Spinal cord (tissue), 10 donors: Measurements from ENCODE around the gene MEIS1. TPM values are rescaled to one million over a fixed set of nuclear protein-coding genes. Genes with fewer than 3 reads are reported as not detected.

Experiments
- DNase-seq, 6 donors: peaks; one replicate each; pipeline versions ENCODE4 v3.0.0 to v3.0.0-alpha.2; 2013 to 2015; ENCODE audit warnings: low spot score in 6 of 6, low read depth in 4 of 6
- H3K27ac ChIP-seq: one replicate; pipeline ENCODE4 v1.5.1; 2013; ENCODE audit warnings: low read depth, low read length, control low read depth
- H3K27me3 ChIP-seq: one replicate; pipeline ENCODE4 v1.6.1; 2013; ENCODE audit warnings: low read length; ENCODE audit not compliant: control insufficient read depth, insufficient read depth
- H3K36me3 ChIP-seq: one replicate; pipeline ENCODE4 v1.6.1; 2013; ENCODE audit warnings: low read length; ENCODE audit not compliant: control insufficient read depth, insufficient read depth
- H3K4me1 ChIP-seq: one replicate; pipeline ENCODE4 v1.6.1; 2013; ENCODE audit warnings: low read length; ENCODE audit not compliant: control insufficient read depth, insufficient read depth
- H3K4me3 ChIP-seq: one replicate; pipeline ENCODE4 v1.5.1; 2013; ENCODE audit warnings: low read depth, low read length, control low read depth
- H3K9me3 ChIP-seq: one replicate; pipeline ENCODE4 v1.6.1; 2013; ENCODE audit warnings: low read length; ENCODE audit not compliant: control insufficient read depth, insufficient read depth
- WGBS: methylation state at CpG from one replicate; pipeline ENCODE4 v1.1.5; 2013; ENCODE audit warnings: missing lambda C conversion rate; ENCODE audit not compliant: insufficient coverage; 5-methylcytosine and 5-hydroxymethylcytosine counted together
- polyA plus RNA-seq, 2 donors: library from polyadenylated mRNA; unstranded; fragments of 120-200 nt; gene quantifications; one replicate each; pipeline ENCODE4 v1.2.1, GENCODE V29; 2013; ENCODE audit not compliant: insufficient read length in 2 of 2
- total RNA-seq, 2 donors: library from RNA; depleted of rRNA in 1 of 2; stranded (reverse); fragments of 120-200 nt in 1 of 2; fragments of >200 nt in 1 of 2; gene quantifications; one replicate each; pipeline versions ENCODE4 v1.2.3 to v1.2.4, GENCODE V29; 2013 to 2014
- donor health status: healthy.

Gene MEIS1
- total and polyA plus RNA-seq, 4 donors = 50.9 to 118 (median 82.0) TPM

GRCh38 chr2:66519264-66519843, 84.4 kb downstream of the MEIS1 start:
- H3K27me3 ChIP-seq = no peaks in the 10 kb centered on the region
- no peaks in the 10 kb centered on the region for H3K36me3 ChIP-seq
- no peak overlapping the region for H3K4me3 ChIP-seq
- no peak for DNase-seq
- H3K4me1 ChIP-seq = peaks cover 2% of the 10 kb centered on the region
- 100% methylated on average over 2 of the region's 6 CpGs for WGBS
- H3K9me3 ChIP-seq = no peaks in the 10 kb centered on the region
- no peak overlapping the region for H3K27ac ChIP-seq

GRCh38 chr2:66521291-66521922, 86.5 kb downstream of the MEIS1 start:
- H3K36me3 ChIP-seq = no peaks in the 10 kb centered on the region

GRCh38 chr2:66522611-66523376, 87.9 kb downstream of the MEIS1 start:
- Histone ChIP-seq H3K27ac (no peak overlapping the region), H3K4me1 (peaks cover 15% of the 10 kb centered on the region)

More at GRCh38 chr2:66521291-66521922, 86.5 kb downstream of the MEIS1 start:
- Histone ChIP-seq H3K9me3 (no peaks in the 10 kb centered on the region), H3K4me3 (no peak overlapping the region), H3K27me3 (no peaks in the 10 kb centered on the region), H3K27ac (no peak overlapping the region), H3K4me1 (peaks cover 15% of the 10 kb centered on the region)
- peak in 1 of 6 donors; percentile 75 for DNase-seq
- no CpG with 5 or more reads among the region's 7 CpGs for WGBS

GRCh38 chr2:66523377-66523969, 88.5 kb downstream of the MEIS1 start:
- DNase-seq = peak in 1 of 6 donors; percentile 82
- no peaks in the 10 kb centered on the region for H3K36me3 ChIP-seq
- no peak overlapping the region for H3K27ac ChIP-seq
- H3K4me1 ChIP-seq = peaks cover 15% of the 10 kb centered on the region
- no peaks in the 10 kb centered on the region for H3K9me3 ChIP-seq
- no peak overlapping the region for H3K4me3 ChIP-seq
- H3K27me3 ChIP-seq = no peaks in the 10 kb centered on the region
- whole genome bisulfite sequencing = no CpG with 5 or more reads among the region's 5 CpGs

More at GRCh38 chr2:66522611-66523376, 87.9 kb downstream of the MEIS1 start:
- H3K36me3 ChIP-seq = no peaks in the 10 kb centered on the region
- H3K27me3 ChIP-seq = no peaks in the 10 kb centered on the region
- no peaks in the 10 kb centered on the region for H3K9me3 ChIP-seq
- H3K4me3 ChIP-seq = no peak overlapping the region
- WGBS = 22% methylated on average over 3 of the region's 6 CpGs
- peak in 1 of 6 donors; percentile 94 for DNase-seq

- DNase-seq = no peak
- H3K27ac ChIP-seq = no peak overlapping the region
- no peak overlapping the region for H3K4me3 ChIP-seq
- peaks cover 15% of the 10 kb centered on the region for H3K4me1 ChIP-seq
- H3K36me3 ChIP-seq = no peaks in the 10 kb centered on the region
- H3K27me3 ChIP-seq = no peaks in the 10 kb centered on the region
- H3K9me3 ChIP-seq = no peaks in the 10 kb centered on the region
- WGBS = 100% methylated on average over 1 of the region's 2 CpGs
Measured at GRCh38 chr2:66523990-66524389, 89.1 kb downstream of the MEIS1 start.

- no peak for DNase-seq
- no peaks in the 10 kb centered on the region for H3K9me3 ChIP-seq
- H3K4me3 ChIP-seq = no peak overlapping the region
- H3K27ac ChIP-seq = no peak overlapping the region
- WGBS = 80% methylated on average over 1 of the region's 5 CpGs
- peaks cover 15% of the 10 kb centered on the region for H3K4me1 ChIP-seq
- H3K36me3 ChIP-seq = no peaks in the 10 kb centered on the region
- H3K27me3 ChIP-seq = no peaks in the 10 kb centered on the region
Measured at GRCh38 chr2:66525606-66526005, 90.7 kb downstream of the MEIS1 start.

- DNase-seq = no peak
- H3K27ac ChIP-seq = no peak overlapping the region
Measured at GRCh38 chr2:66526180-66526579, 91.3 kb downstream of the MEIS1 start.

GRCh38 chr2:66528974-66529724, 94.2 kb downstream of the MEIS1 start:
- peaks cover 16% of the 10 kb centered on the region for H3K4me1 ChIP-seq
- H3K27me3 ChIP-seq = no peaks in the 10 kb centered on the region
- no peak for DNase-seq
- no peak overlapping the region for H3K4me3 ChIP-seq
- 100% methylated on average over 1 of the region's 1 CpG for WGBS
- H3K36me3 ChIP-seq = no peaks in the 10 kb centered on the region
- H3K27ac ChIP-seq = no peak overlapping the region
- H3K9me3 ChIP-seq = no peaks in the 10 kb centered on the region

More at GRCh38 chr2:66526180-66526579, 91.3 kb downstream of the MEIS1 start:
- Histone ChIP-seq H3K9me3 (no peaks in the 10 kb centered on the region), H3K4me1 (peaks cover 15% of the 10 kb centered on the region), H3K36me3 (no peaks in the 10 kb centered on the region), H3K27me3 (no peaks in the 10 kb centered on the region), H3K4me3 (no peak overlapping the region)
- no CpG with 5 or more reads among the region's 2 CpGs for WGBS

- DNase-seq = no peak
- no CpG with 5 or more reads among the region's 3 CpGs for WGBS
- Histone ChIP-seq H3K27ac (no peak overlapping the region), H3K36me3 (no peaks in the 10 kb centered on the region), H3K27me3 (no peaks in the 10 kb centered on the region), H3K4me3 (no peak overlapping the region), H3K9me3 (no peaks in the 10 kb centered on the region), H3K4me1 (peaks cover 13% of the 10 kb centered on the region)
Measured at GRCh38 chr2:66530651-66531050, 95.7 kb downstream of the MEIS1 start.
